Prostate gland (tissue), 2 donors: ENCODE measurements around the gene GEMIN7. TPM values are rescaled to one million over a fixed set of nuclear protein-coding genes. Genes with fewer than 3 reads are reported as not detected.

Experiments
- DNase-seq: peaks from one replicate; pipeline ENCODE4 v3.0.0-alpha.2; 2019; ENCODE audit warnings: low spot score
- H3K27ac ChIP-seq, 2 donors: fragments of 200-600 bp; sonication (generic); 2 replicates each; pipeline ENCODE4 v1.5.1; 2017 to 2019
- H3K27me3 ChIP-seq: fragments of 200-600 bp; sonication (generic); replicated peaks from 2 replicates; pipeline ENCODE4 v1.5.1; 2019; ENCODE audit not compliant: insufficient read depth
- H3K36me3 ChIP-seq, 2 donors: fragments of 200-600 bp; sonication (generic); 1 replicate in 1 of 2; 2 replicates in 1 of 2; pipeline versions ENCODE4 v1.5.1 to v1.8.1; 2017 to 2019
- H3K4me1 ChIP-seq: fragments of 200-600 bp; sonication (generic); replicated peaks from 2 replicates; pipeline ENCODE4 v1.5.1; 2019
- H3K4me3 ChIP-seq, 2 donors: fragments of 200-600 bp; sonication (generic); 2 replicates each; pipeline ENCODE4 v1.5.1; 2017 to 2019
- H3K9me3 ChIP-seq: fragments of 200-600 bp; sonication (generic); 2 replicates; pipeline ENCODE4 v1.5.1; 2017
- POLR2A ChIP-seq: fragments of 450-650 bp; IDR thresholded peaks from one replicate; pipeline ENCODE4 v1.6.1; 2016; ENCODE audit warnings: antibody characterized with exemption, mild to moderate bottlenecking
- POLR2AphosphoS5 ChIP-seq: sonication (generic); formaldehyde crosslinking; IDR thresholded peaks from one replicate; pipeline ENCODE4 v1.6.1; 2017; ENCODE audit warnings: antibody characterized with exemption
- WGBS: methylation state at CpG from one replicate; pipeline ENCODE4 v1.1.5; 2018; 5-methylcytosine and 5-hydroxymethylcytosine counted together
- intact Hi-C: fragments of 100-400 bp; cut with DNase I; formaldehyde crosslinking; loops from one replicate; pipeline ENCODE4 v1.14.2; 2022
- total RNA-seq, 2 donors: library from RNA; depleted of rRNA; stranded (reverse); fragments of >200 nt; gene quantifications; one replicate each; pipeline ENCODE4 v1.1.0, GENCODE V29; 2016
- TF ChIP-seq, protein P1 (sequence below), 4 experiments: fragments of 200-600 bp in 2 of 4; fragments of 450-650 bp in 2 of 4; sonication (generic) in 2 of 4; IDR thresholded peaks; 1 replicate in 3 of 4; 2 replicates in 1 of 4; pipeline ENCODE4 v1.5.1; 2016 to 2019; ENCODE audit warnings: antibody characterized with exemption in 4 of 4, mild to moderate bottlenecking in 2 of 4, moderate library complexity in 2 of 4

The GEMIN7 gene
- total RNA-seq, 2 donors from 2014 or later: 13.9 to 41.0 TPM

- Histone ChIP-seq H3K9me3 (no peaks in the 10 kb centered on the region), H3K36me3 (peaks cover 0 to 6% of the 10 kb centered on the region in 2 donors), H3K4me1 (peaks cover 5% of the 10 kb centered on the region), H3K27me3 (no peaks in the 10 kb centered on the region), H3K27ac (no peak overlapping the region), H3K4me3 (no peak overlapping the region)
- intact Hi-C loops: loop anchor here (10.0 kb wide), 1 partner anchor 145 kb away; the partner anchor contains the start of gene APOE
- no peak for TF ChIP-seq POLR2AphosphoS5
- TF ChIP-seq POLR2A: no peak
- TF ChIP-seq, protein P1, sequence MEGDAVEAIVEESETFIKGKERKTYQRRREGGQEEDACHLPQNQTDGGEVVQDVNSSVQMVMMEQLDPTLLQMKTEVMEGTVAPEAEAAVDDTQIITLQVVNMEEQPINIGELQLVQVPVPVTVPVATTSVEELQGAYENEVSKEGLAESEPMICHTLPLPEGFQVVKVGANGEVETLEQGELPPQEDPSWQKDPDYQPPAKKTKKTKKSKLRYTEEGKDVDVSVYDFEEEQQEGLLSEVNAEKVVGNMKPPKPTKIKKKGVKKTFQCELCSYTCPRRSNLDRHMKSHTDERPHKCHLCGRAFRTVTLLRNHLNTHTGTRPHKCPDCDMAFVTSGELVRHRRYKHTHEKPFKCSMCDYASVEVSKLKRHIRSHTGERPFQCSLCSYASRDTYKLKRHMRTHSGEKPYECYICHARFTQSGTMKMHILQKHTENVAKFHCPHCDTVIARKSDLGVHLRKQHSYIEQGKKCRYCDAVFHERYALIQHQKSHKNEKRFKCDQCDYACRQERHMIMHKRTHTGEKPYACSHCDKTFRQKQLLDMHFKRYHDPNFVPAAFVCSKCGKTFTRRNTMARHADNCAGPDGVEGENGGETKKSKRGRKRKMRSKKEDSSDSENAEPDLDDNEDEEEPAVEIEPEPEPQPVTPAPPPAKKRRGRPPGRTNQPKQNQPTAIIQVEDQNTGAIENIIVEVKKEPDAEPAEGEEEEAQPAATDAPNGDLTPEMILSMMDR (IDR thresholded peaks at IDR 0.05): no peak
- 79% methylated on average over 6 of the region's 6 CpGs for WGBS
- DNase-seq: no peak
Measured at GRCh38 chr19:45050036-45050435, 29.0 kb upstream of the GEMIN7 start.

DNA sequence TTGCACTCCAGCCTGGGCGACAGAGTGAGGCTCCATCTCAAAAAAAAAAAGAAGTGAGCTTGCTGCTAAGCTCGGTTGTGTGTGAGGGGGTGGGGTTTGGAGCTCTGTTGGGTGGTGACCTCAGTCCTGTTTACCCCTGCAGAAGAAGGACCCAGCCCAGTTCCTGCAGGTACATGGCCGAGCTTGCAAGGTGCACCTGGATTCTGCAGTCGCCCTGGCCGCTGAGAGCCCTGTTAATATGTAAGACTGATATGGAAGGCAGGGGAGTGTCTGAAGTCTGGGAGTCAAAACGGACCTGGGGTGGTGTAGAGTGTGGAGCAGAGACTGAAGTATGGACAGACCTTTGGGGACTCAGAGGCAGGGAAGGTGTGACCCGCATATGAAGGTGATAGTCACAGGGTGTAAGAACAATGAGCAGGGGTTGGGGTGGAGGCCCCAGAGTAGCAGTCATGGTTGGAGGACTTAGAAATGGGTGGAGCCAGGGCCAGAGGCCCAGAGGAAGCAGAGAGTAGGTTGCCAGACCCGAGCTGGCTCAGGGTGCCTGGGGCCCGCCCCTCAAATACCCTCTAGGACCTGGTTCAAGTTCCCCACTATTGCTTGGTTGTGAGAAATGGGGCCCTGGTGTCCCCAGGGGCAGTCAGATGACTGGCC lies 27.0 kb upstream of the GEMIN7 start:
- Histone ChIP-seq H3K4me3 (no peak overlapping the region), H3K9me3 (no peaks in the 10 kb centered on the region), H3K36me3 (peaks cover 9 to 15% of the 10 kb centered on the region in 2 donors), H3K27ac (no peak overlapping the region), H3K4me1 (no peaks in the 10 kb centered on the region), H3K27me3 (no peaks in the 10 kb centered on the region)
- DNase-seq: no peak
- WGBS: 57% methylated on average over 9 of the region's 9 CpGs
- intact Hi-C loops: loop anchor here (10.0 kb wide), 1 partner anchor 147 kb away; the partner anchor contains the start of gene APOE
- no peak for TF ChIP-seq POLR2A
- TF ChIP-seq, protein P1 (IDR thresholded peaks at IDR 0.05): no peak
- no peak for TF ChIP-seq POLR2AphosphoS5

- Histone ChIP-seq H3K4me3 (no peak overlapping the region), H3K27me3 (no peaks in the 10 kb centered on the region), H3K4me1 (no peaks in the 10 kb centered on the region), H3K27ac (no peak overlapping the region), H3K9me3 (no peaks in the 10 kb centered on the region), H3K36me3 (peaks cover 29 to 38% of the 10 kb centered on the region in 2 donors)
- no peak for TF ChIP-seq POLR2AphosphoS5
- TF ChIP-seq, protein P1 (IDR thresholded peaks at IDR 0.05): no peak
- no peak for TF ChIP-seq POLR2A
- intact Hi-C loops: loop anchor here (10.0 kb wide), 1 partner anchor 152 kb away; the partner anchor contains the start of gene APOE
- 90% methylated on average over 8 of the region's 8 CpGs for WGBS
- no peak for DNase-seq
Measured at GRCh38 chr19:45056831-45057230, 22.2 kb upstream of the GEMIN7 start.

GRCh38 chr19:45057444-45057843 lies 21.6 kb upstream of the GEMIN7 start:
- TF ChIP-seq POLR2AphosphoS5 (no peak), POLR2A (no peak)
- TF ChIP-seq, protein P1 (IDR thresholded peaks at IDR 0.05): no peak
- DNase-seq: no peak
- H3K27me3 ChIP-seq: no peaks in the 10 kb centered on the region
- H3K36me3 ChIP-seq: peaks cover 29 to 41% of the 10 kb centered on the region in 2 donors
- intact Hi-C loops: loop anchor here (10.0 kb wide), 1 partner anchor 153 kb away; the partner anchor contains the start of gene APOE
- H3K27ac ChIP-seq: no peak overlapping the region
- no peaks in the 10 kb centered on the region for H3K4me1 ChIP-seq
- no peak overlapping the region for H3K4me3 ChIP-seq
- WGBS: 86% methylated on average over 9 of the region's 9 CpGs
- no peaks in the 10 kb centered on the region for H3K9me3 ChIP-seq
